Breast epithelium (tissue), 3 donors: Measurements from ENCODE around the gene SWI5.

Experiments used
- CTCF ChIP-seq, 3 donors: fragments of 450-650 bp; IDR thresholded peaks; one replicate each; pipeline ENCODE4 v1.5.1; 2016 to 2017; ENCODE audit warnings: antibody characterized with exemption in 3 of 3, mild to moderate bottlenecking in 3 of 3, moderate library complexity in 3 of 3
- POLR2A ChIP-seq: fragments of 450-650 bp; IDR thresholded peaks from one replicate; pipeline ENCODE4 v1.6.1; 2016; ENCODE audit warnings: antibody characterized with exemption, mild to moderate bottlenecking, moderate library complexity

DNA sequence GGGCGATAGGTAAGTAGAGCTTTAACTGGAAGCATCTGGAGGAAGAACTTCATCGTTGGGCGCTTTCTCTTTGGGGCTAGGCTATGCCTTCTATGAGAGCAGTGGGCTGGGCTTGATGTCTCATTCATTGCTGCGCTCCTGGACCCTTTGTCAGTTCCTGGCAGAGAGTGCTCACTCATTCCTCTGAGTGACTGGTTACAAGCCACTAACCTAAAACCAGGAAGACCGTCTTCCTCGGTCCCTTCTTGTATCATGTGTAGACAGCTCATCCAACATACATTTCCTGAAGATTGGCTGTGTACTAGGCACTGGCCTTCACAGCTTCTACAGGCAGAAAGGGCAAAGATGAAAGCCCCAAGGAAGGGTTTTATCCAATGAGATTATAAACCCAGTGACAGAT, 6.4 kb downstream of the SWI5 start:
- TF ChIP-seq CTCF (IDR thresholded peaks at IDR 0.05) (no peak), POLR2A (no peak)
